ENCODE measurements around the gene ID3. TPM values are rescaled to one million over a fixed set of nuclear protein-coding genes. Genes with fewer than 3 reads are reported as not detected.

ID3 gene
- polyA plus RNA-seq, 3 donors, result 1.1 to 31.1 (median 2.5) TPM

GRCh38 chr1:23527900-23528249 lies 31.4 kb downstream of the ID3 start:
- H3K4me1 ChIP-seq (ENCODE audit: control insufficient read depth in 1 of 2, insufficient read depth in 2 of 2, low read length in 2 of 2), result peaks cover 95 to 99% of the 10 kb centered on the region in 2 donors
- intact Hi-C loops (cut with micrococcal nuclease), result loop anchor here in 1 of 2 donors (5.0 kb wide), 1 partner anchor 186 kb away; the partner anchor contains the start of gene HNRNPR
- peak; percentile 15 for TF ChIP-seq CTCF (IDR thresholded peaks at IDR 0.05)
- peak overlapping the region; percentile 82 to 94 for H3K4me3 Mint-ChIP-seq
- no peaks in the 10 kb centered on the region for H3K9me3 Mint-ChIP-seq
- 7% methylated on average over 4 of the region's 6 CpGs for WGBS (ENCODE audit: insufficient coverage)
- peak overlapping the region in 2 of 3 experiments; percentile 39 to 93 for H3K4me3 ChIP-seq (replicated peaks in 1 of 3; ENCODE audit: low read depth in 2 of 3, low read length in 3 of 3)
- H3K27ac Mint-ChIP-seq, result peak overlapping the region; percentile 94 to 99 (median 97)
- no peaks in the 10 kb centered on the region for H3K36me3 ChIP-seq (replicated peaks in 1 of 2; ENCODE audit: control insufficient read depth in 1 of 2, insufficient read depth in 2 of 2, low read length in 2 of 2)
- H3K27me3 Mint-ChIP-seq (ENCODE audit: low read depth in 3 of 3), result no peaks in the 10 kb centered on the region
- H3K4me2 ChIP-seq (replicated peaks; ENCODE audit: extremely low read depth, low read length, poor library complexity, severe bottlenecking), result peak overlapping the region; percentile 100
- peaks cover 85% of the 10 kb centered on the region for H3K79me2 ChIP-seq (ENCODE audit: insufficient read depth, low read length)
- H3K9ac ChIP-seq (ENCODE audit: insufficient read depth, low read length, poor library complexity, severe bottlenecking), result peak overlapping the region; percentile 73
- no peak for DNase-seq
- H2AFZ ChIP-seq (ENCODE audit: insufficient read depth, low read depth, low read length, poor library complexity, severe bottlenecking), result peak overlapping the region; percentile 71
- peaks cover 1 to 9% of the 10 kb centered on the region in 2 donors for H3K36me3 Mint-ChIP-seq
- no peaks in the 10 kb centered on the region for H4K20me1 ChIP-seq (ENCODE audit: insufficient read depth, low read length)
- peak overlapping the region; percentile 74 to 99 for H3K27ac ChIP-seq (ENCODE audit: low read depth in 1 of 2, low read length in 2 of 2)
- H3K27me3 ChIP-seq (ENCODE audit: control insufficient read depth in 2 of 2, insufficient read depth in 2 of 2, low read length in 2 of 2), result no peaks in the 10 kb centered on the region
- H3K4me1 Mint-ChIP-seq, result peaks cover 90% of the 10 kb centered on the region
- no peaks in the 10 kb centered on the region for H3K9me3 ChIP-seq (replicated peaks in 1 of 2; ENCODE audit: control insufficient read depth in 1 of 2, insufficient read depth in 1 of 2, low read length in 2 of 2)

GRCh38 chr1:23527366-23527765 lies 31.9 kb downstream of the ID3 start:
- Mint-ChIP-seq H3K27me3 (ENCODE audit: low read depth in 3 of 3) (no peaks in the 10 kb centered on the region), H3K4me1 (peaks cover 90% of the 10 kb centered on the region), H3K9me3 (no peaks in the 10 kb centered on the region), H3K36me3 (peaks cover 1 to 9% of the 10 kb centered on the region in 2 donors), H3K27ac (peak overlapping the region; percentile 94 to 99 (median 97)), H3K4me3 (peak overlapping the region; percentile 82 to 94)
- no peaks in the 10 kb centered on the region for H3K9me3 ChIP-seq (replicated peaks in 1 of 2; ENCODE audit: control insufficient read depth in 1 of 2, insufficient read depth in 1 of 2, low read length in 2 of 2)
- intact Hi-C loops (cut with micrococcal nuclease), result loop anchor here in 1 of 2 donors (5.0 kb wide), 1 partner anchor 185 kb away; the partner anchor contains the start of gene HNRNPR
- H3K4me3 ChIP-seq (replicated peaks in 1 of 3; ENCODE audit: low read depth in 2 of 3, low read length in 3 of 3), result peak overlapping the region in 1 of 3 experiments; percentile 93
- 38% methylated on average over 5 of the region's 7 CpGs for WGBS (ENCODE audit: insufficient coverage)
- H3K9ac ChIP-seq (ENCODE audit: insufficient read depth, low read length, poor library complexity, severe bottlenecking), result peak overlapping the region; percentile 73
- peak; percentile 28 to 56 (median 44) for DNase-seq
- no peaks in the 10 kb centered on the region for H3K36me3 ChIP-seq (replicated peaks in 1 of 2; ENCODE audit: control insufficient read depth in 1 of 2, insufficient read depth in 2 of 2, low read length in 2 of 2)
- H3K79me2 ChIP-seq (ENCODE audit: insufficient read depth, low read length), result peaks cover 85% of the 10 kb centered on the region
- no peaks in the 10 kb centered on the region for H3K27me3 ChIP-seq (ENCODE audit: control insufficient read depth in 2 of 2, insufficient read depth in 2 of 2, low read length in 2 of 2)
- peak overlapping the region; percentile 100 for H3K4me2 ChIP-seq (replicated peaks; ENCODE audit: extremely low read depth, low read length, poor library complexity, severe bottlenecking)
- H3K4me1 ChIP-seq (ENCODE audit: control insufficient read depth in 1 of 2, insufficient read depth in 2 of 2, low read length in 2 of 2), result peaks cover 95 to 99% of the 10 kb centered on the region in 2 donors
- no peak for TF ChIP-seq CTCF (IDR thresholded peaks at IDR 0.05)
- peak overlapping the region; percentile 74 to 99 for H3K27ac ChIP-seq (ENCODE audit: low read depth in 1 of 2, low read length in 2 of 2)
- H2AFZ ChIP-seq (ENCODE audit: insufficient read depth, low read depth, low read length, poor library complexity, severe bottlenecking), result no peak overlapping the region
- no peaks in the 10 kb centered on the region for H4K20me1 ChIP-seq (ENCODE audit: insufficient read depth, low read length)

Data from CD14-positive monocyte (primary cell).